ENCODE data around the gene RAB11FIP4. TPM values are rescaled to one million over a fixed set of nuclear protein-coding genes. Genes with fewer than 3 reads are reported as not detected.

Gene RAB11FIP4
- total RNA-seq, 2 donors from 2014 or later = 35.6 to 62.2 TPM

DNA sequence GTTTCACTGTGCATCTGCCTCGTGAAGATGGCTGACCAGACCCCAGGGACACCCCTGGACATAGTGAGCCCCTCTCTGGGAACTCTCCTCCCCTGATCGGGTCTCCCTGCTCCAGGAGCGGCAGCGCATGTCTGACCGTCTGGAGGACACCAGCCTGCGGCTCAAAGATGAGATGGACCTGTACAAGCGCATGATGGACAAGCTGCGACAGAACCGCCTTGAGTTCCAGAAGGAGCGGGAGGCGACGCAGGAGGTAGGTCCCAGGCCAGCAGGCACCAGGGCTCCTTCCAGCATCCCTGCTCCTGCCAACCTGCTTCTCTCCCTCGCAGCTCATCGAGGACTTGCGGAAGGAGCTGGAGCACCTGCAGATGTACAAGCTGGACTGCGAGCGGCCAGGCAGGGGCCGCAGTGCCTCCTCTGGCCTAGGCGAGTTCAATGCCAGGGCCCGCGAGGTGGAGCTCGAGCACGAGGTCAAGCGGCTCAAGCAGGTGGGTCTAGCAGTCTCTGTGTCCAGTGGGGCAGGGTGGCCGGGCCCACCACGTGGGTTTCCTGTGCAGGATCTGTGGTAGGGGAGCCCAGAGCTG is 136.9 kb downstream of the RAB11FIP4 start:
- Mint-ChIP-seq H3K4me1 (peaks cover 4% of the 10 kb centered on the region), H3K27me3 (ENCODE audit: insufficient read depth) (no peaks in the 10 kb centered on the region), H3K4me3 (no peak overlapping the region), H3K9me3 (peaks cover 8% of the 10 kb centered on the region), H3K36me3 (ENCODE audit: low read depth) (peaks cover 37% of the 10 kb centered on the region), H3K27ac (no peak overlapping the region)
- no peak overlapping the region for H3K9ac ChIP-seq (ENCODE audit: extremely low read depth, low read length, poor library complexity, severe bottlenecking)
- WGBS, 2 experiments (ENCODE audit: insufficient coverage in 1 of 2, insufficient read length in 1 of 2) = 94 to 98% methylated on average over 23 to 26 of the region's 26 CpGs
- peaks cover 26% of the 10 kb centered on the region for H3K36me3 ChIP-seq (ENCODE audit: control insufficient read depth, insufficient read depth, low read length)
- H3K4me3 ChIP-seq (ENCODE audit: low read length) = no peak overlapping the region
- no peak overlapping the region for H3K27ac ChIP-seq (ENCODE audit: low read depth, low read length)
- TF ChIP-seq, protein P1, sequence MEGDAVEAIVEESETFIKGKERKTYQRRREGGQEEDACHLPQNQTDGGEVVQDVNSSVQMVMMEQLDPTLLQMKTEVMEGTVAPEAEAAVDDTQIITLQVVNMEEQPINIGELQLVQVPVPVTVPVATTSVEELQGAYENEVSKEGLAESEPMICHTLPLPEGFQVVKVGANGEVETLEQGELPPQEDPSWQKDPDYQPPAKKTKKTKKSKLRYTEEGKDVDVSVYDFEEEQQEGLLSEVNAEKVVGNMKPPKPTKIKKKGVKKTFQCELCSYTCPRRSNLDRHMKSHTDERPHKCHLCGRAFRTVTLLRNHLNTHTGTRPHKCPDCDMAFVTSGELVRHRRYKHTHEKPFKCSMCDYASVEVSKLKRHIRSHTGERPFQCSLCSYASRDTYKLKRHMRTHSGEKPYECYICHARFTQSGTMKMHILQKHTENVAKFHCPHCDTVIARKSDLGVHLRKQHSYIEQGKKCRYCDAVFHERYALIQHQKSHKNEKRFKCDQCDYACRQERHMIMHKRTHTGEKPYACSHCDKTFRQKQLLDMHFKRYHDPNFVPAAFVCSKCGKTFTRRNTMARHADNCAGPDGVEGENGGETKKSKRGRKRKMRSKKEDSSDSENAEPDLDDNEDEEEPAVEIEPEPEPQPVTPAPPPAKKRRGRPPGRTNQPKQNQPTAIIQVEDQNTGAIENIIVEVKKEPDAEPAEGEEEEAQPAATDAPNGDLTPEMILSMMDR (conservative IDR thresholded peaks at IDR 0.05) = no peak
- DNase-seq = no peak
- H3K9me3 ChIP-seq (ENCODE audit: control insufficient read depth, low read length) = peaks cover 3% of the 10 kb centered on the region
- no peaks in the 10 kb centered on the region for H3K27me3 ChIP-seq (ENCODE audit: control insufficient read depth, insufficient read depth, low read length, poor library complexity, severe bottlenecking)
- H3K4me1 ChIP-seq (ENCODE audit: control insufficient read depth, insufficient read depth, low read length) = no peaks in the 10 kb centered on the region

- H3K27ac ChIP-seq (ENCODE audit: low read depth, low read length) = no peak overlapping the region
- no peaks in the 10 kb centered on the region for H3K9me3 ChIP-seq (ENCODE audit: control insufficient read depth, low read length)
- Mint-ChIP-seq H3K9me3 (no peaks in the 10 kb centered on the region), H3K36me3 (ENCODE audit: low read depth) (peaks cover 24% of the 10 kb centered on the region), H3K27me3 (ENCODE audit: insufficient read depth) (no peaks in the 10 kb centered on the region), H3K27ac (no peak overlapping the region), H3K4me3 (no peak overlapping the region), H3K4me1 (peaks cover 12% of the 10 kb centered on the region)
- TF ChIP-seq, protein P1 (conservative IDR thresholded peaks at IDR 0.05) = no peak
- no peak for DNase-seq
- no peaks in the 10 kb centered on the region for H3K4me1 ChIP-seq (ENCODE audit: control insufficient read depth, insufficient read depth, low read length)
- no peak overlapping the region for H3K4me3 ChIP-seq (ENCODE audit: low read length)
- H3K9ac ChIP-seq (ENCODE audit: extremely low read depth, low read length, poor library complexity, severe bottlenecking) = no peak overlapping the region
- peaks cover 17% of the 10 kb centered on the region for H3K36me3 ChIP-seq (ENCODE audit: control insufficient read depth, insufficient read depth, low read length)
- 86 to 98% methylated on average over 9 to 12 of the region's 12 CpGs for WGBS, 2 experiments (ENCODE audit: insufficient coverage in 1 of 2, insufficient read length in 1 of 2)
- H3K27me3 ChIP-seq (ENCODE audit: control insufficient read depth, insufficient read depth, low read length, poor library complexity, severe bottlenecking) = no peaks in the 10 kb centered on the region
These were observed 138.4 kb downstream of the RAB11FIP4 start for GRCh38 chr17:31529841-31530251.

- TF ChIP-seq, protein P1 (conservative IDR thresholded peaks at IDR 0.05) = no peak
- 81 to 83% methylated on average over 9 to 14 of the region's 14 CpGs for WGBS, 2 experiments (ENCODE audit: insufficient coverage in 1 of 2, insufficient read length in 1 of 2)
- Histone ChIP-seq H3K9me3 (ENCODE audit: control insufficient read depth, low read length) (no peaks in the 10 kb centered on the region), H3K27me3 (ENCODE audit: control insufficient read depth, insufficient read depth, low read length, poor library complexity, severe bottlenecking) (no peaks in the 10 kb centered on the region), H3K4me3 (ENCODE audit: low read length) (no peak overlapping the region), H3K4me1 (ENCODE audit: control insufficient read depth, insufficient read depth, low read length) (no peaks in the 10 kb centered on the region), H3K27ac (ENCODE audit: low read depth, low read length) (no peak overlapping the region), H3K36me3 (ENCODE audit: control insufficient read depth, insufficient read depth, low read length) (peaks cover 17% of the 10 kb centered on the region), H3K9ac (ENCODE audit: extremely low read depth, low read length, poor library complexity, severe bottlenecking) (no peak overlapping the region)
- Mint-ChIP-seq H3K27ac (no peak overlapping the region), H3K9me3 (no peaks in the 10 kb centered on the region), H3K36me3 (ENCODE audit: low read depth) (peaks cover 23% of the 10 kb centered on the region), H3K4me3 (no peak overlapping the region), H3K4me1 (peaks cover 17% of the 10 kb centered on the region), H3K27me3 (ENCODE audit: insufficient read depth) (no peaks in the 10 kb centered on the region)
- DNase-seq = no peak
These were observed 139.0 kb downstream of the RAB11FIP4 start for GRCh38 chr17:31530391-31530985.

Measured in endodermal cell (in vitro differentiated cells).